ENCODE results near the gene GOLGA5.
"Not testable (repeated sequence)": the region's sequence is repeated elsewhere in the genome, so short reads cannot be mapped to it uniquely, and the experiment has no call there.

The GOLGA5 gene, protein sequence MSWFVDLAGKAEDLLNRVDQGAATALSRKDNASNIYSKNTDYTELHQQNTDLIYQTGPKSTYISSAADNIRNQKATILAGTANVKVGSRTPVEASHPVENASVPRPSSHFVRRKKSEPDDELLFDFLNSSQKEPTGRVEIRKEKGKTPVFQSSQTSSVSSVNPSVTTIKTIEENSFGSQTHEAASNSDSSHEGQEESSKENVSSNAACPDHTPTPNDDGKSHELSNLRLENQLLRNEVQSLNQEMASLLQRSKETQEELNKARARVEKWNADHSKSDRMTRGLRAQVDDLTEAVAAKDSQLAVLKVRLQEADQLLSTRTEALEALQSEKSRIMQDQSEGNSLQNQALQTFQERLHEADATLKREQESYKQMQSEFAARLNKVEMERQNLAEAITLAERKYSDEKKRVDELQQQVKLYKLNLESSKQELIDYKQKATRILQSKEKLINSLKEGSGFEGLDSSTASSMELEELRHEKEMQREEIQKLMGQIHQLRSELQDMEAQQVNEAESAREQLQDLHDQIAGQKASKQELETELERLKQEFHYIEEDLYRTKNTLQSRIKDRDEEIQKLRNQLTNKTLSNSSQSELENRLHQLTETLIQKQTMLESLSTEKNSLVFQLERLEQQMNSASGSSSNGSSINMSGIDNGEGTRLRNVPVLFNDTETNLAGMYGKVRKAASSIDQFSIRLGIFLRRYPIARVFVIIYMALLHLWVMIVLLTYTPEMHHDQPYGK
- total RNA-seq = 26.3 reads per million, percentile 53 among the genes with 10 or more reads in this experiment

DNA sequence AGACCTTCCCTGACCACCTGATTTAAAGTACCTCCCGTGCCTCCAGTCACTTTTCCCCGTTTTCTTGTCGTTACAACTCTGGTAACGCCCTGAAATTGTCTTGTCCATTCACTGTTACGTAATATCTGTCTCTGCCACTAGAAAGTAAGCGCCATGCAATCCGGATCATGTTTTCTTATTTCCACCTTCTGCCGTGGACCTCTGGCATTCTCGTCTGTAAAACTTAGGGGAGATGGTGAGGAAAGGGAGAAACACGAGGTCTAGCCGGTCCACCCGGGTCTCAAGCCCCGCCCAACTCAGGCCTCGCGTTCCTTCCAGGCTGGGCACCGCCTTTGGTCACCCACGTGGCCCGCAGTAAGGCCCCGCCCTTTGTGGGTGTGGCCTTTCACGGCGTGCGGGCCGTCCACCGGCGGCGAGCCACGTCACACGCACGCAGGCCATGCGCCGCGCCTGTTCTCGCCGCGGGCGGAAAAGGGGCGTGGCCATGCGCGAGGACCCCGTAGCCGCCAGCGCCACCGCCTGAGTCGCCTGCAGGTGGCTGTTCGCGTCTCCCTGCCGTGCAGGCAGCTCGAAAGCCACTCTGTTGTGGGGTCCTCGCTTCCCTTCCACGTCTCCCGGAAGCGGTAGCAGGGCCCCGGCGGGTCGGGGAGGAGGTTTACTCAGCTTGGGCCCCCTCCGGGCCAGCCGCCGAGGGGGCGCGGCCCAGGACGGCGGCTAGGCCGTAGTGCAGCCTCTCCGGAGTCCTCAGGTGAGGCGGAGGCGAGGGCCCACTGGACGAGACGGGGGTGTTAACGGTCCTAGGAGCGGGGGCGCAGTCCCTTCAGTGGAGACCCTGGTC lies at the start of gene GOLGA5:
TSS of gene GOLGA5 (plus strand) at position 597 of the 838 bp plus-strand sequence. CDS start 3,133 bp downstream, outside the sequence.
- peak; percentile 96 for DNase-seq

DNA sequence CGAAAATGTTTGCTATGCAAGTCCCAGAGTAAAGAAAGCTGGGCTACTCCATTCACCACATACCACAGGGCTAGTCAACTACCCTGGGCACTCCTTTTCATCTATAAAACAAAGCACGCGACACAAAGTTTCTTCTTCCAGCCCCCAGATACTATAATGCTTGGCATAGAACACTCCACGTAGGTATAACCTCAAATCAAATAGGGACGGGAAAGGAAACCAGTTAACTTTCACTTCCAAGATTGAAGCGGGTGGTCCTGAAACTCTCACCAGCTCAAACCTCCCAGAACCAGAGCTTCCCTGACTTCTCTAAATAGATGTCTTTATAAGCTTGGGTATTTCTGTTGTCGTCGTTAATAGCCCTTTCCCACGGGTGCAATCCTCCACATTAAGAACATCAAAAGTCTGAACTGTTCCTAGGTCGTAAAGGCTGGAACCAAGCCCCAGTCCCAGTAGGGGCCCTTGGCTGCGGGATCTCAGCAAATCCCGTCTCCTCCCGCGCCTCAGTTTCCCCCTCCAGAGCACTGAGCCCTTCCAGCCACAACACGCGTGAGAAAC lies 46.3 kb upstream of the GOLGA5 start:
- no peak for DNase-seq

DNA sequence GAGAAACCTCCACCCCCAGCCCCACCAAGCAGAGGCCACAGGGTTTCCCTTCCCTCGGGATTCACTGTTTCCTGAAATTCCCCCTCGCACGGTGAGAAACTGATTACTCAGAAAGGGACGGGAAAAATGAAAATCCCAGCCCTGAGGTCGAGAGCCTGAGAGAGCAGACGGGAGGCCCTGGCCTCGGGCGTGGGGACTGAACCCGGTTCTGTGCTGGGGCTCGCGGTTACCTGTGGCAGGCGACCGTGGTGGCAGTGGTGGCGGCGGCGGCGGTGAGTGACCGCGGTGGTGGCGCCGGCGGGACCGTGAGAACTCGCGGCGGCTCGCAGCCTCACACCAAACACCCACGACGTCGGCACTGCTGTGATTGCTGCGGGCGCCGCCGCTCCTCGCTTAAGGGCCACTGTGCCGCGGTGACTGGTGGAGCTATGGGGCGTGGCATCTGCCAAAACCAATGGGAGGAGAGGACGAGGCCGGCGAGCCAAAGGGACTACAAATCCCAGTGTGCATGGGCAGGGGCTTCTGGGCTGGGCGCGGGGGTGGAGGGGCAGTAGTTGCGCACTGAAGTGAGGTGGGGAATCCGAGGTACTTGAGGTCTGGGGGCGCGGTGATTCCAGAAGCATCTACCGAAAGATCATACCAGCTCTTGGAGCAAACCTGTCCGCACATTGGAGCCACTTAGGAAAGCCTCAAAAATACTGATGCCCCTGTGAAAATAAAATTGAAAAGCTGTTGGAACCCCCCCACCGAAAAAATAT lies 45.7 kb upstream of the GOLGA5 start, which contains the start of gene LGMN:
TSS of gene LGMN (minus strand) at position 369 of the 758 bp plus-strand sequence. CDS start 15,841 bp downstream, outside the sequence.
- DNase-seq = peak; percentile 63

DNA sequence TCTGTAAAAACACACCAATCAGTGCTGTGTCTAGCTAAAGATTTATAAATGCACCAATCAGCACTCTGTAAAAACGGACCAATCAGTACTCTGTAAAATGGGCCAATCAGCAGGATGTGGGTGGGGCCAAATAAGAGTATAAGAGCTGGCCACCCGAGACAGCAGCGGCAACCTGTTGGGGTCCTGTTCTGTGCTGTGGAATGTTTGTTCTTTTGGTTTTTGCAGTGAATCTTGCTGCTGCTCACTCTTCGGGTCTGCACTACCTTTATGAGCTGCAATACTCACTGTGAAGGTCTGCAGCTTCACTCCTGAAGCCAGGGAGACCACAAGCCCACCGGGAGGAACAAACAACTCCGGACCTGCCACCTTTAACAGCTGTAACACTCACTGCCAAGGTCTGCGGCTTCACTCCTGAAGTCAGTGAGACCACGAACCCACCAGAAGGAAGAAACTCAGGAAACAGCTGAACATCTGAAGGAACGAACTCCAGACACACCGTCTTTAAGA lies 43.8 kb upstream of the GOLGA5 start:
- peak; percentile 5 for DNase-seq

DNA sequence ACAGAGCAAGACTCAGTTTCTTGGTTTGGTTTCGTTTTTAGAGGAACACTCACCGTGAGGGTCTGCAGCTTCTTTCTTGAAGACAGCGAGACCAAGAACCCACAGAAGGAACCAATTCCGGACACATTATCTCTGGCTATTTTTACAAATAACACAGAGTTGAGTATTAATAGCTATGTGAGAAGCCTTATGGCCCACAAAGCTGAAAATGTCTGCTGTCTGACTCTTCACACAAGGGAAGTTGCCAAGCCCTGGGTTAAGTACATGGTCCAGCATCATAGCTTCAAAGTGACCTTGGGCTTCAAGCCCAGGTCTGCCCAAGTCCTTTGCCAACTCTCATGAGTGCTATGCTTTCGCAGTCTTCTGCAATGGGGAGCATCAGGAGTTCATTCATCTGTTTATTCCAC lies 43.1 kb upstream of the GOLGA5 start:
- no peak for DNase-seq

DNA sequence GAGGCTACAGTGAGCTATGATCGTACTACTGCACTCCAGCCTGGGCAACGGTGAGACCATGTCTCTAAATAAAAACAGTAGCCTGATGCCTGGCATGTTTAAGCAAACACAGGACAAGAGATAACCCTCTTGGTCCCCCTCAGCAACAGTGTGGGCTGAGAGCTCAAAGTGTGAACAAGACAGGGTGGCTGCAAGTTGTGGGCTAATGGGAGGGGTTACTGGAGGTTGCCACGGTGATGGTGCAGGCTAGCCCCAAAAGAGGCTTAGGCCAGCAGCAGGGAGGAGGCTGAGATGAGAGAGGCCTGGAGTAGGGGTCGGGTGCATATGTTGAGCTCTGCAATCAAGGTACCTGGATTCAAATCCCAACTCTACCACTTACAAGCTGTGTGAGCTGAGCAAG lies 42.3 kb upstream of the GOLGA5 start:
- no peak for DNase-seq

DNA sequence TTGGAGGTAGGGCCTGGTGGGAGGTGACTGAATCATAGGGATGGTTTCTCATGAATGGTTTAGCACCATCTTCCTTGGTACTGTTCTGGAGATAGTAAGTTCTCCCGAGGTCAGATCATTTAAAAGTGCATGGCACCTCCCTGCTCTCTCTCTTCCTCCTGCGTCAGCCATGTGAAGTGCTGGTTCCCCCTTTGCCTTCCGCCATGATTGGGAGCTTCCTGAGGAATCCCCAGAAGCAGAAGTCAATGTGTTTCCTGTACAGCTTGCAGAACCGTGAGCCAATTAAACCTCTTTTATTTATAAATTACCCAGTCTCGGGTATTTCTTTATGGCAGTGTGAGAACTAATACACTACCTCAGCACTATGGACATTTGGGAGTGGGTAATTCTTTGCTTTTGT lies 40.9 kb upstream of the GOLGA5 start:
- no peak for DNase-seq

DNA sequence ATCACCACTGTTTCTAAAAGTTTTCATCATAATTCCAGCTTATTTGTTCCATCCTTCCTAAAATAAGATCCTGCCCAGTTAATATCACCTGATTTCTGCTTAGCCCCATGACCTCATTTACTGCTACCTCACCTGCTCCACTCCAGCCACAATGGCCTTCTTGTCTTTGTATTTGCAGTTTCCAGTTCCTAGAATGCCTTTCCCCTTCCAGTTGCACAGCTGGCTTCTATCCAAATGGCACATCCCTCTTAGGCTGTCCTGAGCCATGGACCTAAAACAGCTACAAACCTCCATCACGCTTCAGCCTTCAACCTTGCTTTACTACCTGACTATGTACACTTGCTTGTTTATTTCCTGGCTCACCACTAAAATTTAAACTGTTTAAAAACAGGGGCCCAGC lies 39.1 kb upstream of the GOLGA5 start:
- no peak for DNase-seq

DNA sequence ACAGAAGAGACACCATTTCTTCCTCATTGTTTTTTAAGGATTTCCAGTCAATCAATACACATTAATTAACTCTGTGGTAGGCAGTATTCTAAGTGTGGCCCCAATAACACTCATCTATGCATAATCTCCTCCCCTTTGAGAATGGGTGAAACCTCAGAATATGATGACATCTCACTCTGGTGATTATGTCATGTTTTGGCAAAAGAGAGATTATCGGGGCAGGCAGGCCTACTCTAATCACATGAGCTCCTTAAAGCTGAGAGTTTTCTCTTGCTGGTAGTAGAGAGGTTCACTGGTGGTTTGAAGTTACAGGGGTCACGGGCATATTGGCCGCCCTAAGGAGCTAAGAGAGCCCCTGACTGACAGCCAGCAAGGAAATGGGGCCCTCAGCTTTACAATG lies 38.6 kb upstream of the GOLGA5 start:
- DNase-seq = no peak

DNA sequence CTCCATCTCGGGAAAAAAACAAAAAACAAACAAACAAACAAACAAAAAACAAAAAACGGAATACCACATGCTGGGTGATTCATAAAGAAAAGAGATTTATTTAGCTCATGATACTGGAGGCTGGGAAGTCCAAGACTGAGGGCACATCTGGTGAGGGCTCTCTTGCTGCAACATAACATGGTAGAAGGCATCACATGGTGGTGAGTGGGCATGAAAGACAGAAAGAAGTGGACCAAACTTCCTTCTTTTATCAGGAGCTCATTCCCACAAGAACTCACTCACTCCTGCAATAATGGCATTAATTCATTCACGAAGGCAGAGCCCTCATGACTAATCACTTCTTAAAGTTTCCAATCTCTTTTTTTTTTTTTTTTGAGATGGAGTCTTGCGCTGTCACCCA lies 37.7 kb upstream of the GOLGA5 start:
- no peak for DNase-seq

DNA sequence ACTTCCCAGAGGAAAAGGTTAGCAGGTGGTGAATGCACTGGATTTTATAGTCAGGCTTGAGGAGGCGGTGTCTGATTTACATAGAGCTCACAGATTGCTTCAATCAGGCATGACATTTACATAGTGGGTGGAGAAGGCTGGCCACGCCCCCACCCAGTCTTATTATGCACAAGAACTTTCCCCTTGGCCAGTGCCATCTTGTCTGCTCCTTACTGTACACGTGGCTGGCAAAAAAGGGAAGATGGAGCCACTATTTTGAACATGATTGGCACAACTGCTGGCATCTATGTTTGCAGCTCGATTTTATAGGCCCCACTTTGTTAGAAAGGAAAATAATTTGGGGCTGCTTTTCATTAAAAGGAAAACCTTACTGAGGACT lies 34.8 kb upstream of the GOLGA5 start:
- no peak for DNase-seq

DNA sequence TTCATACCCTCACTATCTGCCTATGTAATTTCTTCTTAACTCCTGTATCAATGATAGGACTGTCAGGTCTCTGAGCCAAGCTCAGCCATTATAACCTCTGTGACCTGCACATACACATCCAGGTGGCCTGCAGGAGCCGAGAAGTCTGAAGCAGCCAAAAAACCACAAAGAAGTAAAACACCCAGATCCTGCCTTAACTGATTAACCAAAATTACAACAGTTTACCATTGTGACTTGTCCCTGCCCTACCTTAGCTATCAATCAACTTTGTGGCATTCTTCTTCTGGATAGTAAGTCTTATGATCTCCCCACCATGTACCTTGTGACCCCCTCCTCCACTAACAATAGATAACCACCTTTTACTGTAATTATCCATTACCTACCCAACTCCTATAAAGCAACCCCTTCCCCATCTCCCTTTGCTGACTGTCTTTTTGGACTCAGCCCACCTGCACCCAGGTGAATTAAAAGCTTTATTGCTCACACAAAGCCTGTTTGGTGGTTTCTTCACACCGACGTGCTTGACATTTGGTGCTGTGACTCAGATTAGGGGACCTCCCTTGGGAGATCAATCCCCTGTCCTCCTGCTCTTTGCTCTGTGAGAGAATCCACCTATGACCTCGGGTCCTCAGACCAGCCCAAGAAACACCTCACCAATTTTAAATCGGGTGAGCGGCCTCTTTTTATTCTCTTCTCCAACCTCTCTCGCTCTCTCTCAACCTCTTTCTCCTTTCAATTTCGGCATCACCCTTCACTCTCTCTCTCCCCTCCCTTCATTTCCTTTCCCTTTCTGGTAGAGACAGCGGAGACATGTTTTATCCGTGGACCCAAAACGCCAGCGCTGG lies 34.2 kb upstream of the GOLGA5 start:
- DNase-seq = no peak

DNA sequence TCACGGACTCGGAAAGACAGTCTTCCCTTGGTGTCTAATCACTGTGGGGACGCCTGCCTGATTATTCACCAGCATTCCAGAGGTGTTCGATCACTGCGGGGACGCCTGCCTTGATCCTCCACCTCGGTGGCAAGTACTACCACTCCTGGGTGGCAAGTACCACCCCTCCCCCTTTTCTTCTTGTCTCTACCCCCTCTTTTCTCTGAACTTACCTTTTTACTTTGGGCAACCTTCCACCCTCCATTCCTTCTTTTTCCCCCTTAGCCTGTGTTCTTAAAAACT lies 33.6 kb upstream of the GOLGA5 start:
- DNase-seq = no peak

DNA sequence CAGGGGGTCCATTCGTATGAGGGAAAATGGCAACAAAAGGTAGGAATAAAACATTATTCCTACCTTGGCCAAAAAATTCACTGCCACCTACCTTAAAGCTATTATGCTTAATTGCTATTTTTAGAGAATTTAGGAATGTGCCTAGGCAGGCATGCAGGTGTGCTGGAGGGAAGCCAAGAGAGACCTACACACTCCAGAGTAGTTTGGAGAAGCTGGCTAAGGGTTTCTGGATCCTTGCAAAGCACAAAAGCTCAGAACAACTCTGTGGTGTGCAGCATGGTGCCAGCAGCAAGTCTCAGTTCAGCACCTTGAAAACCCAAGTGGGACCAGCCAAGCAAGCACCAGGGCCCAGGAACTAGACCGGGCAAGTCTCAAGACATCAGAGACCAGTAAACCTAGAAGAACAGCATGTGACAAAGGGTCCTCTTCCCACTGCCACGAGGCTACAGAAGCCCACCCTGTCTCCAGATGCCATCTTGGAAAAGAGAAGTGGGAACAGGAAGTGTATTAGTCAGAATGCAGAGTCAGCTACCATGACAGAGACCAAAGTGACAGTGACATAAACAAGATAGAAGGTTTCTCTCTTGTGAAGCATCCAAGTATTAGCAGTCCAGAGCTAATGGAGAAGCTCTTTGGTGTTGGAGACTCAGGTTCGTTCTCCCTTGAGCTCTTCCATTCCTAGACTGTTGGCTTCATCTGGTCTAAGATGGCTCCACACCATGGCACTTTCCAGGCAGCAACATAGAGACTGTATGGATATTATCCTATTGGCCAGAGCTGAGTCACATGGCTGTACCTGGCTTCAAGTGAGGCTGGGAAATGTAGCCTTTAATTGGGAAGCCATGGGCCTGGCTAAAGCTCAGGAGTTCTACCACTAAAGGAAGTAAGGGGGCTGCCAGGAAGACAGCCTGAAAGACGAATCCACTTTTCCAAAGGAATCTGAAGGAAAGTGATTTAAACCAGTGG lies 30.2 kb upstream of the GOLGA5 start:
- not testable (repeated sequence) for DNase-seq

DNA sequence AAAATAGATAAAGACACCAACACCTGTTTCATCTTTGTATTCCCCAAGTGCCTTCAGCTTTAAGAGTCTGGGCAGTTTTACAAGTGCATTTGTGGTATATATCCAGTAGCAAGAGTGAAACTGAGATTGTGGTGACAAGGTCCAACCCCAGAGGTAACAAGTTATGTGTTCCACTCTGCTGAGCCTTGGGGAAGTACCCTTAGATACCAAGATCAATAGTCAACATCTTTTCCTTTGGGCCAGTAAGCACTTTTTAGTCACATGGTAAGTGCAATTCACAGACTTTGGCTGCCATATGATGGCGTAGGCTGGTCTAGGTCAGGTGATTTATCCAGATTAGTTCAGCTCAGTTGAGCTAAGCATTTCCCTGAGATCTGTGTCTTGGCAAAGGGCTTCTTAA lies 25.9 kb upstream of the GOLGA5 start:
- not testable (repeated sequence) for DNase-seq

DNA sequence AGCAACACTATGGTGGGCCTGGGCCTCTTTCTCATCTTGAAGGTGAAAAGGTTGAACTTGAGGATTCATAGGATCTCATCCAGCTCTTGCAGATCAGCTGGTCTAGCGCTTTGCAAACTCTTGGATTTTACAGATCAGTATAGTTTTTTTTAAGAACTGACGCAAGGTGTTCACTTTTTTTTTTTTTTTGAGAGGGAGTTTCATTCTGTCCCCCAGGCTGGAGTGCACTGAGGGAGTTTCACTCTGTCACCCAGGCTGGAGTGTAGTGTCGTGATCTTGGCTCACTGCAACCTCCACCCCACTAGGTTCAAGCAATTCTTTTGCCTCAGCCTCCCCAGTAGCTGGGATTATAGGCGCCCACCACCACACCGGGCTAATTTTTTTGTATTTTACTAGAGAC lies 25.3 kb upstream of the GOLGA5 start:
- no peak for DNase-seq

DNA sequence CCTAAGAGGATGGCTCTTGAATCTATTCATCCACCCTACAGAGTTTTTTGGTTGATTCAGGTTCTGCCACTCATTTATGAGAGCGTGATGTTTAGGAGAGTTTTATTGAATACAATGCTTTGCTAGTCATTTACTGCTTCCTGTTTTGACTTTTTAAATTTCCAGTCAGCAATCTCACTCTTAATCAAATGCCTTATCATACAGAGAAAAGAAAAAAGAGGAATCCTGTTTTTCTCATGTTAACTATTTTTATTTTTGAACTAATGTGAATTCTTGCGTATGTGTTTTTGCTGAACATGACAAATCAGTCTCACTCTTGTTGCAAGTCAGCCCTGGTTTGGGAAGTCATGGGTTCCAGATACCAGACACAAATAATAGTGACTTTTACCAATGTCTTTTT lies 23.6 kb upstream of the GOLGA5 start:
- DNase-seq = no peak

DNA sequence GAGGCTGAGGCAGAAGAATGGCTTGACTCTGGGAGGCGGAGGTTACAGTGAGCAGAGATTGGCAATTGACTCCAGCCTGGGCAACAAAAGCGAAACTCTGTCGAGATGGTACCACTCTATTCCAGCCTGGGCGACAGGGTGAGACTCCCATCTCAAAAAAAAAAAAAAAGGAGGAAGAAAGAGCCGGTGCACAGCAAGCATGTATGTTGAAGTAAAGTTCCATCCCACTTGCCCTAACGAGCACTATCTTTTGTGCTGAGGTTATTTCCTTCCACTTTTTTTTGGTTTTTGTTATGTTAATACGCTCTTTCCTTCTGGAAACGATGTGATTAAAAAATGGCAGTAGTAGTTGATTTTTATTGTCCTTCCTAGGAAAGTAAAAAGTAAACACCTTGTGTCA lies 19.5 kb upstream of the GOLGA5 start:
- DNase-seq = no peak

DNA sequence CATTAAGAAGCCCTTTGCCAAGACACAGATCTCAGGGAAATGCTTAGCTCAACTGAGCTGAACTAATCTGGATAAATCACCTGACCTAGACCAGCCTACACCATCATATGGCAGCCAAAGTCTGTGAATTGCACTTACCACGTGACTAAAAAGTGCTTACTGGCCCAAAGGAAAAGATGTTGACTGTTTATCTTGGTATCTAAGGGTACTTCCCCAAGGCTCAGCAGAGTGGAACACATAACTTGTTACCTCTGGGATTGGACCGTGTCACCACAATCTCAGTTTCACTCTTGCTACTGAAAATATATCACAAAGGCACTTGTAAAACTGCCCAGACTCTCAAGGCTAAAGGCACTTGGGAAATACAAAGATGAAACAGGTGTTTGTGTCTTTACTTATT lies 18.8 kb upstream of the GOLGA5 start:
- DNase-seq = not testable (repeated sequence)

Measured in effector CD4-positive, alpha-beta T cell (primary cell).